Measurements from ENCODE around the gene DGKH. TPM values are rescaled to one million over a fixed set of nuclear protein-coding genes. Genes with fewer than 3 reads are reported as not detected.

The DGKH gene
- total RNA-seq, 1 donor from 2014 or later: 45.1 TPM

DNA sequence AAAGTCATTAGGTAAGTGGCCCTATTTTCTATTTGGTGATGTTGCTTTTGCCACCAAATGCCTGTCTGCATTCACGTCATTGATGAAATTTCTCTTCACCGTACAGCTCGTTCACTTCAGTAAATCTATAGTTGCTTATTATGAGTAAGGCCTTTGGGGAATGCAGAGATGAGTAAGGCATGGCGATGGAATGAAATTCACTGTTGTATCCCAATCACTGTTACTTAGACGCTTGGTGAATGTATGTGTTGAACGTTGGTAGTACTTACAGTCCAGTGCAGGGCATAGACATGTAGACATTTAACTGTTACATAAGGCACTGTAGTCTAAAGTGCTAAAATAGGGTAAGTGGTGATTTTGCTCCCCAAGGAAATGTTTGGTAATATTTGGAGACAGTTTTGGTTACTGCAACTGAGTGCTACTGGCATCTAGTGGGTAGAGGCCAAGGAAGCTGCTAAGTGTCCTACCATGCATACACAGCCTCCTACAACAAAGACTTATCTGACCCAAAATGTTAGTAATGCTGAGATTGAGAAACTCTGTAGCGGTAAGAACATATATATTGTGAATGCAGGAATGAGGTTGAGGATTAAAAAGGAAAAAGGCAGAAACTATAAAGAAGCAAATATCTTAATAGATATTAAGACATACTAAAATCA lies 229.3 kb downstream of the DGKH start:
- Mint-ChIP-seq H3K36me3 (ENCODE audit: low read depth, unreplicated experiment) (no peaks in the 10 kb centered on the region), H3K9me3 (ENCODE audit: unreplicated experiment) (no peaks in the 10 kb centered on the region), H3K27ac (ENCODE audit: unreplicated experiment) (no peak overlapping the region), H3K4me1 (ENCODE audit: unreplicated experiment) (peaks cover 19% of the 10 kb centered on the region), H3K27me3 (ENCODE audit: unreplicated experiment) (no peaks in the 10 kb centered on the region), H3K4me3 (ENCODE audit: unreplicated experiment) (no peak overlapping the region)
- TF ChIP-seq CTCF (IDR thresholded peaks at IDR 0.05; ENCODE audit: unreplicated experiment): no peak
- DNase-seq (ENCODE audit: low spot score): no peak

GRCh38 chr13:42279080-42279479 lies 230.6 kb downstream of the DGKH start:
- Mint-ChIP-seq H3K4me1 (ENCODE audit: unreplicated experiment) (peaks cover 25% of the 10 kb centered on the region), H3K9me3 (ENCODE audit: unreplicated experiment) (no peaks in the 10 kb centered on the region), H3K36me3 (ENCODE audit: low read depth, unreplicated experiment) (no peaks in the 10 kb centered on the region), H3K27ac (ENCODE audit: unreplicated experiment) (no peak overlapping the region), H3K4me3 (ENCODE audit: unreplicated experiment) (no peak overlapping the region), H3K27me3 (ENCODE audit: unreplicated experiment) (no peaks in the 10 kb centered on the region)
- TF ChIP-seq CTCF (IDR thresholded peaks at IDR 0.05; ENCODE audit: unreplicated experiment): no peak
- no peak for DNase-seq (ENCODE audit: low spot score)

GRCh38 chr13:42279986-42280385 lies 231.5 kb downstream of the DGKH start:
- no peak overlapping the region for H3K27ac Mint-ChIP-seq (ENCODE audit: unreplicated experiment)
- TF ChIP-seq CTCF (IDR thresholded peaks at IDR 0.05; ENCODE audit: unreplicated experiment): no peak
- no peaks in the 10 kb centered on the region for H3K9me3 Mint-ChIP-seq (ENCODE audit: unreplicated experiment)
- H3K36me3 Mint-ChIP-seq (ENCODE audit: low read depth, unreplicated experiment): no peaks in the 10 kb centered on the region
- H3K27me3 Mint-ChIP-seq (ENCODE audit: unreplicated experiment): no peaks in the 10 kb centered on the region
- H3K4me1 Mint-ChIP-seq (ENCODE audit: unreplicated experiment): peaks cover 24% of the 10 kb centered on the region
- H3K4me3 Mint-ChIP-seq (ENCODE audit: unreplicated experiment): no peak overlapping the region
- DNase-seq (ENCODE audit: low spot score): no peak

GRCh38 chr13:42280537-42280936 lies 232.1 kb downstream of the DGKH start:
- Mint-ChIP-seq H3K27ac (ENCODE audit: unreplicated experiment) (no peak overlapping the region), H3K4me3 (ENCODE audit: unreplicated experiment) (no peak overlapping the region)
- TF ChIP-seq CTCF (IDR thresholded peaks at IDR 0.05; ENCODE audit: unreplicated experiment): no peak

DNA sequence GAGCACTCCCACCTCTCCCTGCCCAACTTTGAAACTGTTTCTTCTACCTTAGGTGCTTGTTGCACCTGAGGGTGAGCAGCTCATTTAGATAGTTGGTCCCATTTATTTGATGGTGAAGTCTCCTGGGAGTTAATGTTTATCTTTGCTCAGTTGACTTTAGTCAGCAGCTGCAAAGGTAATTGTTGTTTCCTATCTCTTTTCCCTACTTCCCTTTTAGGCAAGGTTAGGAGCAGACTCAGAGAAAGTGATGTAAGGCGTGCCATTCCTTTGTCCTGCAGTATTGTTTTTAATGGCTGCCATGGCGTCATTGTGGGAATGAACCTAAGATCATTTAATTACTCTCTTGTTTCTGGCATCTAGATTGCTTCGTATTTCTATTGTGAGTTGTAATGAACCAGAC lies 235.1 kb downstream of the DGKH start:
- H3K4me3 Mint-ChIP-seq (ENCODE audit: unreplicated experiment): no peak overlapping the region
- H3K4me1 Mint-ChIP-seq (ENCODE audit: unreplicated experiment): peaks cover 24% of the 10 kb centered on the region
- H3K27me3 Mint-ChIP-seq (ENCODE audit: unreplicated experiment): peaks cover 2% of the 10 kb centered on the region
- no peak for DNase-seq (ENCODE audit: low spot score)
- H3K36me3 Mint-ChIP-seq (ENCODE audit: low read depth, unreplicated experiment): no peaks in the 10 kb centered on the region
- H3K27ac Mint-ChIP-seq (ENCODE audit: unreplicated experiment): peak overlapping the region; percentile 84
- TF ChIP-seq CTCF (IDR thresholded peaks at IDR 0.05; ENCODE audit: unreplicated experiment): no peak
- no peaks in the 10 kb centered on the region for H3K9me3 Mint-ChIP-seq (ENCODE audit: unreplicated experiment)

More at GRCh38 chr13:42280537-42280936, 232.1 kb downstream of the DGKH start:
- Mint-ChIP-seq H3K27me3 (ENCODE audit: unreplicated experiment) (no peaks in the 10 kb centered on the region), H3K9me3 (ENCODE audit: unreplicated experiment) (no peaks in the 10 kb centered on the region), H3K36me3 (ENCODE audit: low read depth, unreplicated experiment) (no peaks in the 10 kb centered on the region), H3K4me1 (ENCODE audit: unreplicated experiment) (peaks cover 19% of the 10 kb centered on the region)
- no peak for DNase-seq (ENCODE audit: low spot score)

Data from endothelial cell (in vitro differentiated cells).